HuH-7.5 (cell line): Measurements from ENCODE around the gene TMEM161B.
"Not testable (repeated sequence)": the region's sequence is repeated elsewhere in the genome, so short reads cannot be mapped to it uniquely, and the experiment has no call there.

Experiments used
- DNase-seq: peaks from one replicate; pipeline ENCODE4 v3.0.0; 2011; ENCODE audit warnings: low spot score

The TMEM161B gene

GRCh38 chr5:88183255-88183654 lies 85.4 kb downstream of the TMEM161B start:
- no peak for DNase-seq

GRCh38 chr5:88177486-88177885 lies 91.2 kb downstream of the TMEM161B start:
- DNase-seq = not testable (repeated sequence)

GRCh38 chr5:88172847-88173758 lies 95.5 kb downstream of the TMEM161B start:
- DNase-seq = no peak

- DNase-seq = no peak
These were observed 109.1 kb downstream of the TMEM161B start for GRCh38 chr5:88159591-88159990.

- no peak for DNase-seq
These were observed 110.6 kb downstream of the TMEM161B start for GRCh38 chr5:88158056-88158455.

GRCh38 chr5:88154891-88155290 lies 113.8 kb downstream of the TMEM161B start:
- DNase-seq = no peak

- DNase-seq = no peak
These were observed 117.9 kb downstream of the TMEM161B start for GRCh38 chr5:88150747-88151146.

- DNase-seq = no peak
These were observed 122.8 kb downstream of the TMEM161B start for GRCh38 chr5:88145611-88146467.

- no peak for DNase-seq
These were observed 123.4 kb downstream of the TMEM161B start for GRCh38 chr5:88145221-88145610.
